ENCODE measurements around the gene NAALADL1.

NAALADL1 gene

DNA sequence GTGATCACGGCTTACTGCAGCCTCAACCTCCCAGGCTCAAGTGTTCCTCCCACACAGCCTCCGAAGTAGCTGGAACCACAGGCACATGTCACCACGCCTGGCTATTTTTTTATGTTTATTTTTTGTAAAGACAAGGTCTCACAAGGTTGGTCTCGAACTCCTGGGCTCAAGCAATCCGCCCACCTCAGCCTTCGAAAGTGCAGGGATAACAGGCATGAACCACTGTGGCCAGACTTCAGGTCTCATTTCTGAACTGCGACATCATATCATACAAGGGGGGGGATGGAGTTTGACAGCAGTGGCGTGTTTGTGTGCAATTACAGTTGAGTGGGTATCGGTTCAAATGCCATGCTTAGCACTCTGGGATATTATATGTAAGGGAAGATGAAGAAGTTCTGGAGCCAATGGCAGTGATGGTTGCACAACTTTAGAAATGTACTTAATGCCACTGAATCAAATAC lies 6.9 kb downstream of the NAALADL1 start:
- no peak overlapping the region for H3K4me2 ChIP-seq
- H3K27ac ChIP-seq = no peak overlapping the region
- peaks cover 0 to 3% (median 0%) of the 10 kb centered on the region in 11 experiments; a peak in 3 of 22 replicates for H3K36me3 ChIP-seq
- peaks cover 16 to 27% (median 21%) of the 10 kb centered on the region in 11 experiments for H3K27me3 ChIP-seq
- no peaks in the 10 kb centered on the region for H3K9me3 ChIP-seq (replicated peaks in 1 of 11)
- no peak overlapping the region for H3K4me3 ChIP-seq
- no peak for TF ChIP-seq Cebpa-rat (IDR thresholded peaks at IDR 0.05)
- peaks cover 9 to 26% (median 20%) of the 10 kb centered on the region in 10 experiments for H3K4me1 ChIP-seq
- no peak overlapping the region for H3K9ac ChIP-seq
- H4K20me1 ChIP-seq = peaks cover 0 to 10% (median 2%) of the 10 kb centered on the region in 11 experiments; a peak in 9 of 22 replicates

DNA sequence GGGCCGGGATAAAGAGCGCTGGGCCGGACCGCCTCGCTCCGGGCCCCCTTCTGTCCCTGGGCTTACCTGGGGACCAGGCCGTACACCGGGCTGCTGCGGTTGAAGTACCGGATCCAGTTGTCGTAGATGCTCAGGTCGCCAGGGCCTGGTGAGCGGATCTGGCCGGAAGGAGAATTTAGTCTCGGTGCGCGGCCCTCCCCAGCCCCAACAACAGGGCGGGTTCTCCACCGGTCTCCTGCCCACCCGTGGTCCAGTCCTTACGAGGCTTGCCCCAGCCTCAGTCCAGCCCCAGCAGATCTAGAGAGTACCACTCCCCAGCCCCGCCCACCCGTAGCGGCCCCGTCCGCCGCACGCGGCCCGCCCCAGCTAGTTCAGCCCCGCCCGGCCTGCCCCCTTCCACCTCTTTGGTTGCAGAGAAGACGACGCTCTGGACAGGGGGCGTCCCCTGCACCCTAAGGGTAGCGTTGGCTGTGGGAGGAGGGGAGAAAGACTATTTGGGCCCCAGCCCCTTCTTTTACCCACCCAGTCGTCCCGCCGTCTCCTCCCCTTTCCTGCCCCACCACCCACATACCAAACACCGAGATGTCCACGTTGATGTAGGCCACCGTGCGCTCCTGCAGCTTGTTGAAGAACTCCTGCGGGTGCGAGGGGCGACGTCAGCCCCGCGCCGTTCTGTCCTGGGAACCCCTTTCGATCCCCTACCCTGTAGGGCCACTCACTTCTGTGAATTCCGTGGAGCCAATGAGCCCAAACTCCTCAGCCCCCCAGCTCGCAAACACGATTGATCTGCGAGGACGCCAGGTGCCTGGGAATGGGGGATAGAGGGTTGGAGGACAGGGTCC lies 10.6 kb downstream of the NAALADL1 start:
- no peaks in the 10 kb centered on the region for H3K9me3 ChIP-seq (replicated peaks in 1 of 11)
- H3K4me3 ChIP-seq = no peak overlapping the region
- H3K4me1 ChIP-seq = peaks cover 22 to 39% (median 33%) of the 10 kb centered on the region in 10 experiments
- H3K27ac ChIP-seq = no peak overlapping the region
- peaks cover 12 to 35% (median 28%) of the 10 kb centered on the region in 11 experiments; a peak in 19 of 22 replicates for H3K36me3 ChIP-seq
- TF ChIP-seq Cebpa-rat (IDR thresholded peaks at IDR 0.05) = no peak
- H3K27me3 ChIP-seq = peaks cover 19 to 36% (median 28%) of the 10 kb centered on the region in 11 experiments
- H3K4me2 ChIP-seq = peak overlapping the region in 1 of 11 experiments; percentile 22; a peak in 1 of 22 replicates
- H3K9ac ChIP-seq = no peak overlapping the region
- H4K20me1 ChIP-seq = peaks cover 0 to 44% (median 33%) of the 10 kb centered on the region in 11 experiments; a peak in 15 of 22 replicates

DNA sequence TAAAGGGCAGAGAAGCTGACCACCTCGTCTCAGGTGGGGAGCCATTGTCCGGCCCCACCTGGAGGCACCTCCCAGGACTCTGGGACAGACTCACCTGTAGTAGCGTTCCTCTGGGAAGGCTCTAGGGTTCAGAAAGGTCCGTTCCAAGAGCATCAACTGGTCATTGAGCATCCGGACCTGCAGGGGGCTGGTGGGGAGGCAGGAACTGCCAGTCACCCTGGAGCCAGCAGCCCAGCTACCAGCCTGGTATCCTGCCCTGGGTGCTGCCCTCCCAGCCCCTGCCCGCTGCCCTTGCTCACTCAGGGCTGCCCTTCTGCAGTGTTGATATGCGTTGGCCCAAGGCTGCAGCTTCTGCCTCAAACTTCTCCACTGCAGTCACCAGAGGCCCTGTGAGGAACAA lies 12.6 kb downstream of the NAALADL1 start:
- Histone ChIP-seq H3K9me3 (replicated peaks in 1 of 11) (no peaks in the 10 kb centered on the region), H3K4me1 (peaks cover 33 to 48% (median 43%) of the 10 kb centered on the region in 10 experiments), H3K36me3 (peaks cover 12 to 37% (median 28%) of the 10 kb centered on the region in 11 experiments; a peak in 19 of 22 replicates), H4K20me1 (peaks cover 0 to 59% (median 34%) of the 10 kb centered on the region in 11 experiments; a peak in 15 of 22 replicates), H3K27ac (no peak overlapping the region), H3K4me2 (peak overlapping the region in 8 of 11 experiments; percentile 9 to 100 (median 54); a peak in 12 of 22 replicates), H3K9ac (peak overlapping the region in 6 of 11 experiments; percentile 11 to 50 (median 29); a peak in 4 of 22 replicates), H3K27me3 (peaks cover 19 to 36% (median 28%) of the 10 kb centered on the region in 11 experiments), H3K4me3 (no peak overlapping the region)
- no peak for TF ChIP-seq Cebpa-rat (IDR thresholded peaks at IDR 0.05)

DNA sequence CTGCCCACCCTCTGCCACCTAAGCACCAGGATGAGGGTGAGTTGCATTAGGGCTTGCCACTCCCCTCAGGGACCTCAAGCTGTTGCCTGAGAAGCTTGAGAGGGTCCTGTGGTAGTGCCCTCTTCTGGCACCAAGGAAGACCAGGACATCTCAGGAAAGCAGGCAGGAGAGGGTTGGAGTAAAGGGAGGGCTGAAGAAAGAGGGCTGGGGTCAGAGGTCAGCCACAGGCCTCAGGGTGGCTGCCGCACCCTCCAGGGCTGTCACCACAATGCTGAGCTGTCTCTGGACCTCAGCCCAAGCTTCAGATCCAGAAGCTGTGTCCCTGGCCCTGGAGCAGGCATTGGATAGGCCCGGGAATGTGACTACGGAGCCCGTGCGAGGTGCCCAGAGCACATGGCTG lies 13.3 kb downstream of the NAALADL1 start:
- Histone ChIP-seq H3K9ac (peak overlapping the region in 9 of 11 experiments; percentile 11 to 50 (median 32); a peak in 11 of 22 replicates), H4K20me1 (peaks cover 0 to 59% (median 34%) of the 10 kb centered on the region in 11 experiments; a peak in 15 of 22 replicates), H3K4me2 (peak overlapping the region; percentile 9 to 100 (median 55); a peak in 18 of 22 replicates), H3K9me3 (replicated peaks in 1 of 11) (no peaks in the 10 kb centered on the region), H3K36me3 (peaks cover 12 to 37% (median 28%) of the 10 kb centered on the region in 11 experiments; a peak in 19 of 22 replicates), H3K4me1 (peaks cover 39 to 54% (median 49%) of the 10 kb centered on the region in 10 experiments), H3K27me3 (peaks cover 19 to 36% (median 28%) of the 10 kb centered on the region in 11 experiments), H3K27ac (no peak overlapping the region), H3K4me3 (no peak overlapping the region)
- TF ChIP-seq Cebpa-rat (IDR thresholded peaks at IDR 0.05) = no peak

DNA sequence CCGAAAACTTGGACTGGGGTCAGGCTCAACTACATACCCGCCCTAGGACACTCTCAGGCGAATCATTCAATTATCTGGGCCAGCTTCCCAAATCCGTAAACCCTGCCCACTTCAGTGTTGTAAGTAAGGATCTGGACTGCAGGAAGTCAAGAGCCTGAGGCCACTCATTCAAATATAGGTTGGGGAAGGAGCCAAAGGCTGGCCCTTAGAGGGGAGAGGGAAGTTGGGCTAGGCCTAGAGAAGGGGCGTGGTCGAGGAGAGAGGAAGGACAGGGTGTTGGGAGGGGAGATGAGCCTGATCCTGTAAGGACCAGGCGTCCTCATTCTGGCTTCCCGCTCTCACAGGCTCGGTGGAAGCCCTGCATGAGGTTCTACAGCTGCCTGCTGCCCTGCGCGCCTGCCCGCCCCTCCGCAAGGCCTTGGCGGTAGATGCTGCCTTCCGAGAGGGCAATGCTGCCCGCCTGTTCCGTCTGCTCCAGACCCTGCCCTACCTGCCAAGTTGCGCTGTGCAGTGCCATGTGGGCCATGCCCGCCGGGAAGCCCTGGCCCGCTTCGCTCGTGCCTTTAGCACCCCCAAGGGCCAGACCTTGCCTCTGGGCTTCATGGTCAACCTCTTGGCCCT lies 14.4 kb downstream of the NAALADL1 start:
- peak overlapping the region; percentile 9 to 100 (median 97); a peak in 15 of 22 replicates for H3K4me2 ChIP-seq
- H3K4me1 ChIP-seq = peaks cover 50 to 65% (median 60%) of the 10 kb centered on the region in 10 experiments
- no peaks in the 10 kb centered on the region for H3K9me3 ChIP-seq (replicated peaks in 1 of 11)
- H3K4me3 ChIP-seq = no peak overlapping the region
- H3K27me3 ChIP-seq = peaks cover 19 to 35% (median 28%) of the 10 kb centered on the region in 11 experiments
- TF ChIP-seq Cebpa-rat (IDR thresholded peaks at IDR 0.05) = no peak
- H4K20me1 ChIP-seq = peaks cover 0 to 59% (median 34%) of the 10 kb centered on the region in 11 experiments; a peak in 15 of 22 replicates
- 0 out of 22 replicates have a peak overlapping the region, but pooled peaks of 2 of the 11 experiments have one; percentile 6 to 13 for H3K9ac ChIP-seq
- H3K36me3 ChIP-seq = peaks cover 12 to 37% (median 28%) of the 10 kb centered on the region in 11 experiments; a peak in 19 of 22 replicates
- H3K27ac ChIP-seq = no peak overlapping the region

DNA sequence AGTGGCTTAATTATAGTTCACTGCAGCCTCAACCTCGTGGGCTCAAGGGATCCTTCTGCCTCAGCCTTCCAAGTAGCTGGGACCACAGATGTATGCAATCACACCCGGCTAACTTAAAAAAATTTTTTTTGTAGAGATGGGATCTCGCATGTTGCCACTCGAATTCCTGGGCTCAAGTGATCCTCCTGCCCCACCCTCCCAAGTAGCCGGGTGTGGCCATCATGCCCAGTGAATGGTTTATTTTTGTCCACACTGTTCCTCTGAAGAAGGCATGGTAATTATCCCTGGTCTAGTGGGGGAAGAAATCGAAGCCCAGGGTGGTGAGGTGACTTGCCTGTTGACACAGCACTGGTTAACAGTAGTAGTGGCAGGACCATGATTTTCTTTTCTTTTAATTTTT lies 15.5 kb downstream of the NAALADL1 start:
- Histone ChIP-seq H3K27ac (no peak overlapping the region), H3K4me1 (peaks cover 59 to 75% (median 69%) of the 10 kb centered on the region in 10 experiments), H3K9me3 (replicated peaks in 1 of 11) (no peaks in the 10 kb centered on the region), H3K36me3 (peaks cover 15 to 40% (median 28%) of the 10 kb centered on the region in 11 experiments; a peak in 20 of 22 replicates), H3K27me3 (peaks cover 12 to 24% (median 19%) of the 10 kb centered on the region in 11 experiments), H3K4me2 (peak overlapping the region; percentile 92 to 100 (median 99); a peak in 21 of 22 replicates), H3K9ac (peak overlapping the region in 3 of 11 experiments; percentile 19 to 81 (median 26); a peak in 2 of 22 replicates), H4K20me1 (peaks cover 0 to 59% (median 34%) of the 10 kb centered on the region in 11 experiments; a peak in 15 of 22 replicates), H3K4me3 (peak overlapping the region in 3 of 10 experiments; percentile 82 to 90 (median 85); a peak in 3 of 20 replicates)
- TF ChIP-seq Cebpa-rat (IDR thresholded peaks at IDR 0.05) = no peak

DNA sequence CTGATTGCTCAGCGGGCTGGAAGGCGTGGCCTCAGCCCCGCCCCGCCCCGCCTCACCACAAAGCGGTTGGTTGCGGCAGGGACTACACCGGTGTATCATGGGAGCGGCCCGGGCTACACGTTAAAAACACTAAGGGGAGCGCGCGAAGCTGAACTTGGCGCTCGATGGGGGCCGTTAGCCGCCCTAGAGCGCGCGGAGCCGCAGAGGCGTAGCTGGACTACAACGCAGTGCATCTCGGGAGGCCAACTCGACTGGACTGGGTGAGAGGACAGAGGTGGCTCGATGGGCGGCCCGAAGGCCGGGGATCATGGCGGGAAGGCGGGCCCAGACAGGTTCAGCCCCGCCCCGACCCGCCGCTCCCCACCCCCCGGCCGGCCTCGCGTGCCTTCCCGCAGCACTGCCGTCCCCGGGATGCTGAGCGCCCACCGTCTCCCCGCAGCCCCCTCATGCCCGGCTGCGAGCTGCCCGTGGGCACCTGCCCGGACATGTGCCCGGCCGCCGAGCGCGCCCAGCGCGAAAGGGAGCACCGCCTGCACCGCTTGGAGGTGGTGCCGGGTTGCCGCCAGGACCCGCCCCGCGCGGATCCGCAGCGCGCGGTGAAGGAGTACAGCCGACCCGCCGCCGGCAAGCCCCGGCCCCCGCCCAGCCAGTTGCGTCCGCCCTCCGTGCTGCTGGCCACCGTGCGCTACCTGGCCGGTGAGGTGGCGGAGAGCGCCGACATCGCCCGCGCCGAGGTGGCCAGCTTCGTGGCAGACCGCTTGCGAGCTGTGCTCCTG lies 17.3 kb downstream of the NAALADL1 start, which contains the start of gene SAC3D1:
SAC3D1 (plus strand) TSS at position 364 of the 776 bp plus-strand sequence; CDS start at position 447, 83 bp downstream.
- peaks cover 0 to 6% (median 1%) of the 10 kb centered on the region in 11 experiments; a peak in 7 of 22 replicates for H3K27me3 ChIP-seq
- H3K9ac ChIP-seq = peak within 1 kb of the TSS; percentile 75 to 86 (median 82)
- peaks cover 25 to 55% (median 36%) of the 10 kb centered on the region in 11 experiments; a peak in 21 of 22 replicates for H3K36me3 ChIP-seq
- H3K9me3 ChIP-seq (replicated peaks in 1 of 11) = no peaks in the 10 kb centered on the region
- peaks cover 0 to 48% (median 27%) of the 10 kb centered on the region in 11 experiments; a peak in 15 of 22 replicates for H4K20me1 ChIP-seq
- peak within 1 kb of the TSS; percentile 60 to 87 (median 83); a peak in 21 of 22 replicates for H3K27ac ChIP-seq
- H3K4me1 ChIP-seq = peaks cover 59 to 70% (median 69%) of the 10 kb centered on the region in 10 experiments
- peak within 1 kb of the TSS; percentile 92 to 100 (median 99) for H3K4me2 ChIP-seq
- TF ChIP-seq Cebpa-rat (IDR thresholded peaks at IDR 0.05) = no peak
- H3K4me3 ChIP-seq = peak within 1 kb of the TSS; percentile 72 to 90 (median 80)
